Uterus (tissue), 2 donors: Measurements from ENCODE around the gene EDC4.

Experiments
- POLR2A ChIP-seq, 2 donors: fragments of 450-650 bp; IDR thresholded peaks; one replicate each; pipeline ENCODE4 v1.6.1; 2016; ENCODE audit warnings: antibody characterized with exemption in 2 of 2, mild to moderate bottlenecking in 1 of 2, moderate library complexity in 1 of 2
- TF ChIP-seq, protein P1 (sequence below), 4 experiments: fragments of 200-600 bp in 2 of 4; fragments of 450-650 bp in 2 of 4; sonication (generic) in 2 of 4; IDR thresholded peaks; one replicate each; pipeline ENCODE4 v1.5.1; 2016 to 2019; ENCODE audit warnings: antibody characterized with exemption in 4 of 4, mild to moderate bottlenecking in 2 of 4, moderate library complexity in 1 of 4

DNA sequence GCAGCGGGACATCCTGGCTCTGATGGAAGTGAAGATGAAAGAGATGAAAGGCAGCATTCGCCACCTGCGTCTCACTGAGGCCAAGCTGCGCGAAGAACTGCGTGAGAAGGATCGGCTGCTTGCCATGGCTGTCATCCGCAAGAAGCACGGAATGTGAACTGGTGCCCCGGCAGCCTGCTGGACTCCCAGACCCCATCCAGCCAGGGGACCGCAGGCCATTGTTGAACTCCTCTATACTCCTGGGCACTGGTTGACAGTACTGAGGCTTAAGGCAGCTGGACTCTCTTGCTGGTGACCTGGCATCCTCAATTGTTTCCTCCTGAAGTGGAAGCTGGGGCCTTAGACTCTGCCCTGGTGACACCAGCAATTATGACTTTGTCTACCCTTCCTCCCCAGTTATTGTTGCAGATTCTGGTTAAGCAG, 29.5 kb upstream of the EDC4 start:
- TF ChIP-seq, protein P1, sequence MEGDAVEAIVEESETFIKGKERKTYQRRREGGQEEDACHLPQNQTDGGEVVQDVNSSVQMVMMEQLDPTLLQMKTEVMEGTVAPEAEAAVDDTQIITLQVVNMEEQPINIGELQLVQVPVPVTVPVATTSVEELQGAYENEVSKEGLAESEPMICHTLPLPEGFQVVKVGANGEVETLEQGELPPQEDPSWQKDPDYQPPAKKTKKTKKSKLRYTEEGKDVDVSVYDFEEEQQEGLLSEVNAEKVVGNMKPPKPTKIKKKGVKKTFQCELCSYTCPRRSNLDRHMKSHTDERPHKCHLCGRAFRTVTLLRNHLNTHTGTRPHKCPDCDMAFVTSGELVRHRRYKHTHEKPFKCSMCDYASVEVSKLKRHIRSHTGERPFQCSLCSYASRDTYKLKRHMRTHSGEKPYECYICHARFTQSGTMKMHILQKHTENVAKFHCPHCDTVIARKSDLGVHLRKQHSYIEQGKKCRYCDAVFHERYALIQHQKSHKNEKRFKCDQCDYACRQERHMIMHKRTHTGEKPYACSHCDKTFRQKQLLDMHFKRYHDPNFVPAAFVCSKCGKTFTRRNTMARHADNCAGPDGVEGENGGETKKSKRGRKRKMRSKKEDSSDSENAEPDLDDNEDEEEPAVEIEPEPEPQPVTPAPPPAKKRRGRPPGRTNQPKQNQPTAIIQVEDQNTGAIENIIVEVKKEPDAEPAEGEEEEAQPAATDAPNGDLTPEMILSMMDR (IDR thresholded peaks at IDR 0.05): no peak
- TF ChIP-seq POLR2A (IDR thresholded peaks at IDR 0.05): no peak
